ENCODE measurements around the gene TRAPPC1. TPM values are rescaled to one million over a fixed set of nuclear protein-coding genes. Genes with fewer than 3 reads are reported as not detected.

TRAPPC1 gene
- total RNA-seq, 1 donor, result 48.8 TPM

DNA sequence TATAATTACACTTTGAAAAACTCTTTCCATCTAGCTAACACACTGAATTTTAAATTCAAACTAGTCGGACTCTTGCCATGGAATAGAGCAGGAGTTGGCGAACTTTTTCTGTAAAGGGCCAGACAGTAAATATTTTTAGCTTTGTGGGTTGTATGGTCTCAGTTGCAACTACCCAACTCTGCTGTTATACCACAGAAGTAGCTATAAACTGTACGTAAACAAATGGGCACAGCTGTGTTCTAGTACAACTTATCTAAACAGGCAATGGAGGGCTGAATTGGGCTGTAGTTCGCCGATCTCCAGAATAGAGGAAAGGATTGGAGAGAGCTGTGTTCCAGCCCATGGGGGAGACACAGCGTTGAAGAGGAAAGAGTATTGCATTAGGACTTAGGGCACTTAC is 9.0 kb upstream of the TRAPPC1 start:
- no peak overlapping the region for H3K4me3 ChIP-seq (ENCODE audit: low read depth, low read length)
- TF ChIP-seq, protein P1, sequence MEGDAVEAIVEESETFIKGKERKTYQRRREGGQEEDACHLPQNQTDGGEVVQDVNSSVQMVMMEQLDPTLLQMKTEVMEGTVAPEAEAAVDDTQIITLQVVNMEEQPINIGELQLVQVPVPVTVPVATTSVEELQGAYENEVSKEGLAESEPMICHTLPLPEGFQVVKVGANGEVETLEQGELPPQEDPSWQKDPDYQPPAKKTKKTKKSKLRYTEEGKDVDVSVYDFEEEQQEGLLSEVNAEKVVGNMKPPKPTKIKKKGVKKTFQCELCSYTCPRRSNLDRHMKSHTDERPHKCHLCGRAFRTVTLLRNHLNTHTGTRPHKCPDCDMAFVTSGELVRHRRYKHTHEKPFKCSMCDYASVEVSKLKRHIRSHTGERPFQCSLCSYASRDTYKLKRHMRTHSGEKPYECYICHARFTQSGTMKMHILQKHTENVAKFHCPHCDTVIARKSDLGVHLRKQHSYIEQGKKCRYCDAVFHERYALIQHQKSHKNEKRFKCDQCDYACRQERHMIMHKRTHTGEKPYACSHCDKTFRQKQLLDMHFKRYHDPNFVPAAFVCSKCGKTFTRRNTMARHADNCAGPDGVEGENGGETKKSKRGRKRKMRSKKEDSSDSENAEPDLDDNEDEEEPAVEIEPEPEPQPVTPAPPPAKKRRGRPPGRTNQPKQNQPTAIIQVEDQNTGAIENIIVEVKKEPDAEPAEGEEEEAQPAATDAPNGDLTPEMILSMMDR (IDR thresholded peaks at IDR 0.05; ENCODE audit: insufficient read depth, low read length), result no peak
- DNase-seq (ENCODE audit: low read depth), result no peak

GRCh38 chr17:7940034-7940433 is 8.3 kb upstream of the TRAPPC1 start:
- TF ChIP-seq, protein P1 (IDR thresholded peaks at IDR 0.05; ENCODE audit: insufficient read depth, low read length), result no peak
- DNase-seq (ENCODE audit: low read depth), result no peak
- no peak overlapping the region for H3K4me3 ChIP-seq (ENCODE audit: low read depth, low read length)

- no peak overlapping the region for H3K4me3 ChIP-seq (ENCODE audit: low read depth, low read length)
- no peak for DNase-seq (ENCODE audit: low read depth)
- TF ChIP-seq, protein P1 (IDR thresholded peaks at IDR 0.05; ENCODE audit: insufficient read depth, low read length), result no peak
These were observed 4.1 kb upstream of the TRAPPC1 start for GRCh38 chr17:7935859-7936258.

GRCh38 chr17:7932949-7933348 is 1.2 kb upstream of the TRAPPC1 start:
- peak; percentile 43 for DNase-seq (ENCODE audit: low read depth)
- peak overlapping the region; percentile 100 for H3K4me3 ChIP-seq (ENCODE audit: low read depth, low read length)
- TF ChIP-seq, protein P1 (IDR thresholded peaks at IDR 0.05; ENCODE audit: insufficient read depth, low read length), result peak; percentile 53

DNA sequence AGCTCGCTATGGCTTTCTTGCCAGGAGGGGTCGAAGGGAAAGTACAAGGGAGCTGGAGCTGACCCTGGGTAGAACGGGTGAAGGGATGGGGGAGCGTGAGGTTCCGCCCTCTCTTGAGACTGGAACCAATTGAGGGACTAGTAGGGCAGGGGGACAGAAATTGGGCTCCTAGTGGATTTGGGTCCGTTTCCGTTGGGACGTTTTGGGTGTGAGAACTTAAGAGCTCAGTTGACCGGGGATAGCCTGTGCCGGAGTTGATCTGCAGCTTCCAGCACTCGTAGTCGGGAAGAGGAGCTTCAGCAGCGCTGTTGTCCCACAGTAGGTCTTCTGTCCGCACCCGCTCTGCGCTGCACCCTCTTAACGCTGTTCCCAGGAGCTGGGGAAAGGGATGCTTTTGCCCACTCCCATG is 741 bp upstream of the TRAPPC1 start:
- TF ChIP-seq, protein P1 (IDR thresholded peaks at IDR 0.05; ENCODE audit: insufficient read depth, low read length), result no peak
- DNase-seq (ENCODE audit: low read depth), result peak; percentile 33

GRCh38 chr17:7930841-7931631 is 710 bp downstream of the TRAPPC1 start:
- no peak for DNase-seq (ENCODE audit: low read depth)
- TF ChIP-seq, protein P1 (IDR thresholded peaks at IDR 0.05; ENCODE audit: insufficient read depth, low read length), result no peak
- H3K4me3 ChIP-seq (ENCODE audit: low read depth, low read length), result peak overlapping the region; percentile 100

More for the DNA sequence above, 741 bp upstream of the TRAPPC1 start:
- peak overlapping the region; percentile 100 for H3K4me3 ChIP-seq (ENCODE audit: low read depth, low read length)

Data from fibroblast of the aortic adventitia (primary cell).